ENCODE measurements around the gene CAPN2. TPM values are rescaled to one million over a fixed set of nuclear protein-coding genes. Genes with fewer than 3 reads are reported as not detected.

The CAPN2 gene
- total RNA-seq, 1 experiment from 2014 or later: 47.9 TPM

- DNase-seq (ENCODE audit: low spot score): peak; percentile 67
Measured at GRCh38 chr1:223702735-223703667, 9.3 kb upstream of the CAPN2 start.

DNA sequence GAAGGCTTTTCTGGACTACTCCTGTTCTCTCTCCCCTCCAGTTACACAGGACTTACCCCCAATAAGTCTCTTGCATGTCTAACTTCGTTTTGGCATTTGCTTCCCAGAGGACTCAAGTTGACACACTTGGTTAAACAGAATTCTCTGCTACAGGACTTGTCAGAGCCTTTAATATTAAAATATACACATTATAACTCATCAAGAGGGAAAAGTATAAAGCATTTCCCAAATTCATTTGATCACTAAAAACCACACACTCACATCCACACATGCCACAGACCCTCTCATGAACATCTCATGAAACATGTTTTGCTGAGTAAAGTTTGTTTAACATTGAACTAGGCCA, 8.7 kb upstream of the CAPN2 start:
- DNase-seq (ENCODE audit: low spot score): no peak

DNA sequence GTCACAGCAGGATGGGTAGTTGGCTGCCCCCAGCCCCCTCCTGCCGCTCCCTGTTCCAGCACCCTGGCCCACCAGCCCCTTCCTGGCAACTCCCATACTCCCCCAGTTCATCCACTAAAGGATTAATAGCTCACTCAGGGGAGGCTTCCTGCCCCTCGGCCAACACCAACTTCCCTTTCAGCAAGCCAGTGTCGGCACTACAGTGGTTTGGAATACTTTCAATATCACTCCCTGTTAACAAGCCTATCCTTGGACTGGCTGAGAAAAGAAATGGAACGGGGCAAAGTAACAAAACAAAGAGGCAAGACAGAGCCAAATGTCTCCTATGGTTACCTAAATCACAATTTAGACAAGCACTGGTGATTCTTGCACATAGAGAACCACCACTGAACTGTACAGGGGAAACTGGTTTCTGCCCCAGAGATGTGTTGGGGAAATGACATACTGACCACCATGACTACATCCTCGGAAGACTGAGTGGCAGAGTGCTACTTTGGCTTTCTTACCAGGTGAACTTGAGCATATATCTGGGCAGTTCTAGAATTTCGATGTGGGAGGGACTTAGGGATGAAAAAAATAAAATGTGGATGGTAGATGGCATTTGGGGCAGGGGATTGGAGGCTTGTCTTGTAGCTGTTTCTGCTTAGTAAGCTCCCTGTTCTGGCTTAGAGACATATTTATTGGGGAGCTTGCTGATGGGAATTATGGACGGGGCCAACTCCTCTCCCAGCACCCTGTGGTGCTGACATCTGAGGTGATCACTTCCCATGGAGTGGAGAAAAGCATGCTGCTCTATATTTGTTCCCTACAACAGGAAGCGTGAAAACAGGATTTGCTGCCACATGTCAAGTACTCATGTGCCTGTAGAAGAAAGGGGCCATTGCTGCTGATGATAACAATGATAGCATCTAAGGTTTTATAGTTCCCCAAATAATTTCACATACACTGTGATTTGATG, 7.1 kb upstream of the CAPN2 start:
- DNase-seq (ENCODE audit: low spot score): peak; percentile 59

DNA sequence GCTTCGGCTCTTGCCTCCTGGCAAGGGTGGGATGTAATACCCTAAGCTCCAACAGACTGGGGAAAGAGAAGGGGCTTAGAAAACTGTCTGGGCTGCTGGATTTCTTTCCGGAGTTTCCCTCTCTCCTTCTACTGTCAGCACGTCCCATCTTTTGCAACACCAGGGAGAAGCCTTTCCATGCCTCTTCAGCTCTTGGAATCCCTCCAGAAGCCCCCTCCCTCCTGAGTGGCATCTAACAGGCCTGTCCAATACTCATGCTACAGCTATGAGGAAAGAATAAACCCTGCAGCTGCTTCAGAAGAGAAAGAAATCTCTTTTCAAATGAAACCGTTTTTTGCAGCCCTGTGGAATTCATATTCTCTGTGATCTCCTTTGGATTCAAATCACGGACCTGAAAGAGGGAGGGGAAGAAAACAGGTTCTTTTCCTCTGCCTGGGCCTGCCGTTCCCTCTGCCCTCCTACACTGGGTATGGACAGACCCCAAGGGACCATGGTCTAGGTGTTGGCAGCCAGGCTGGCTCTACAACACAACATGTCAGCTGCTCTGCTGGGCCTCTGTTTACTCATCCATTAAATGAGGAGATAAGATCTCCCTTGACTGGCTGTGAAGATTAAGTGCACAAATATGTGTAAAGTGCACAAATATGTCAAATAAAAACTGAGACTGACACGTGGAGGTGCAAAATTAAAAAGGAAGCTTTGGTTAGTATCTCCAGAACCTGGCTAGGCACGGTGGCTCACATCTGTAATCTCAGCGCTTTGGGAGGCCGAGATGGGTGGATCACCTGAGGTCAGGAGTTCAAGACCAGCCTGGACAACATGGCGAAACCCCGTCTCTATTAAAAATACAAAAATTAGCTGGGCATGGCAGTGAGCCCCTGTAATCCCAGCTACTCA, 6.0 kb upstream of the CAPN2 start:
- DNase-seq (ENCODE audit: low spot score): peak; percentile 70

GRCh38 chr1:223707256-223708000, 4.9 kb upstream of the CAPN2 start:
- DNase-seq (ENCODE audit: low spot score): peak; percentile 95

DNA sequence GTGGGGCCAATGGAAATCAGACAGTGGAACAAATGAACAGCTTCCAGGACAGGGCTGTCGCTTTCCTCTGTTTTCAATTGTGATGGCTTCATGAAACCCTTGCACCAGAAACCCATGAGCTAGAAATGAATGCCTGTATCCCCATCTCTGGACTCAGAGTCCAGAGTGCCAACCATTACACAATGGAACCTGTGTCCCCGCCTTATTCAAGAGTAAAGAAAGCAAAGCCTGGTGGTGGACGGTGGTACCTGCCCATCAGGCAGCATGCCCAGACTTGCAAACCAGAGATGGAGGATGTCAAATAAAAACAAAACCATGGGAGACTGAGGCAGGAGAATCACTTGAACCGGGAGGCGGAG, 4.4 kb upstream of the CAPN2 start:
- peak; percentile 62 for DNase-seq (ENCODE audit: low spot score)

- DNase-seq (ENCODE audit: low spot score): no peak
Measured at GRCh38 chr1:223708651-223709268, 3.6 kb upstream of the CAPN2 start.

GRCh38 chr1:223709598-223709997, 2.7 kb upstream of the CAPN2 start:
- no peak for DNase-seq (ENCODE audit: low spot score)

DNA sequence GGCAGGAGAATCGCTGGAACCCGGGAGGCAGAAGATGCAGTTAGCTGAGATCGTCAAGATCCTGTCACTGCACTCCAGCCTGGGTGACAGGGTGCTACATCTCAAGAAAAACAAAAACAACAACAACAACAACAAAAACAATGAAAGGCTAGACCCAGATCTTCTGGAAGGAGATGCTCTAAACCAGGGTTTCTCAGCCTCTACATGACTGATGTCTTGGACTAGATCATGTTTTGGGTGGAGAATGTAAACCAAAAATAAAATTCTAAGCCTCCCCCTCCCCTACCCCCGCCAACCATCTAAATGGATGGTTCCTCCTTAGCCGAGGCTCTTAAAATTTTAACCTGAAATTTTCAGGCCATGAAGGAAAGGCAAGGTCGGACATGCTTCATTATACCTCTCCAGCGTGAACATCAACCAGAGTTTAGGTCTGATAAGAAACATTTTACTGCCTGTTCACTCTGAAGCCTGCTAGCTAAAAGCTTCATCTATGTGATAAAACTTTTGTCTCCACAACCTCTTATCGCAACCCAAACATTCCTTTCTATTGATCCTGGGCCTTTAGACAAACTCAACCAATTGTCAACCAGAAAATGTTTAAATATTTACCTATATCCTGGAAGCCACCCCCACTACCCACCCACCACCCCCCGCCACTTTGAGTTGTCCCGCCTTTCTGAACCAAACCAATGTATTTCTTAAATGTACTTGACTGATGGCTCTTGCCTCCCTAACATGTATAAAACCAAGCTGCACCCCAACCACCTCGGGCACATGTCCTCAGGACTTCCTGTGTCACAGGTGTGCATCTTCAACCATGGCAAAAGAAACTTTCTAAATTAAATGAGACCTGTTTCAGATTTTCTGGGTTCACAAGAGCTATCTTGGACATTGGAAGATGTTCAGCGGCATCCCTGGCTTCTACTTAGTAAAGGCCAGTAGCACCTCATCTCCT, 1.9 kb upstream of the CAPN2 start:
- DNase-seq (ENCODE audit: low spot score): no peak

DNA sequence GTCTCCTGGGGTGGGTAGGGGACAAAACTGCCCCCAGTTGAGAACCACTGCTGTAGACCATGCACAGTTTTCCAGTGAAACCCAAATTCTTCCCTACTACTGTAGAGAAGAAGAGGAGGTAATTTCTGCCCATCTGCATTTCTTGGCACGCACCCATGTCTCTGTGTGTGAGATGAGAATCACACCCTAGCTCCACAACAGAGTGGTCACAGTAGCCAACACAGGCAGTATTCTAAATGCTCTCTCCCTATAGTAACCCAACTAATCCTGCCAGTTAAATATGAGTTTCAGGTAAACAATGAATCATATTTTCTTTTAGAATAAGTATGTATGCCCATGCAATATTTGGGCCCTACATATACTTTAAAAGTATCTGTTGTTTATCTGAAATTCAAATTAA, 1.2 kb upstream of the CAPN2 start:
- no peak for DNase-seq (ENCODE audit: low spot score)

- no peak for DNase-seq (ENCODE audit: low spot score)
Measured at GRCh38 chr1:223711747-223712193, 569 bp upstream of the CAPN2 start.

GRCh38 chr1:223712850-223713474, 623 bp downstream of the CAPN2 start:
- DNase-seq (ENCODE audit: low spot score): no peak

DNA sequence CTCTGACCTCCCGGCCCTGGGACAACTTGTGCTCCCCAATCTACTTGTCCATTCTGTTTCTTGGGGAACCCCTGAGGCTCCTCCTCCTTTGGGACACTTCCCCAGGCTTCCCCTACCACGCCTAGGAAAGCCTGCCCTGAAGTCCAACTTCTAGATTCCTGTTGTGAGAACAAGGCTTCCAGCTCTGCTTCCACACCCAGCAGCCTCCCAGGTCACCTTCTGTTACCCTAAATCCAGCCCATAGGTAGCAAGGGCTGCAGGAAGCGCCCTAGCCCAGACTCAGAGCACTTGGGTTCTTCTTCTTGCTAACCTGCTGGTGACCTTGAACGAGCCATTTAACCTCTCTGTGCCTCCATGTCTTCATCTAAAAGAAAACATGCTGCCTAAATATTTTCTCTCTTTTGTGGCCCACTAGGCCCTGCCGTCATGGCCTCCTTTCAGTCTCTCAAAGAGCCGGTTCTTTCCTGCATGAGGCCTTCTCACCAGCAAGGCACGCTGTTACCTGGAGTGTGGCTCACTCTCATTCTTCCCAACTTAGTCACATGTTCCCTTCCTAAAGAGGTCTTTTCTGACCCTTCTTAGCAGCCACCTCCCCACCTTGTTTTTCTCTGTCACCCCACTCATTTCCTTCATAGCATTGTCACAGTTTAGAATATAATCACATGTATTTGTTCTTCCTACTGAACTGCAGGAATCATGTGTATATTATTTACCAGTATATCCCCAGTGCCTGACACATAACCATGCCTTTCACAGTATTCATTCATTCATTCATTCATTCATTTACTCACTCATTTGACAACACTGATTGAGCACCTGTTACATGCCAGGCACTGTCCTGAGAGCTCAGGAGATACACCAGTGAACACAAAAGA, 1.4 kb downstream of the CAPN2 start:
- DNase-seq (ENCODE audit: low spot score): no peak

- no peak for DNase-seq (ENCODE audit: low spot score)
Measured at GRCh38 chr1:223714421-223714724, 2.0 kb downstream of the CAPN2 start.

DNA sequence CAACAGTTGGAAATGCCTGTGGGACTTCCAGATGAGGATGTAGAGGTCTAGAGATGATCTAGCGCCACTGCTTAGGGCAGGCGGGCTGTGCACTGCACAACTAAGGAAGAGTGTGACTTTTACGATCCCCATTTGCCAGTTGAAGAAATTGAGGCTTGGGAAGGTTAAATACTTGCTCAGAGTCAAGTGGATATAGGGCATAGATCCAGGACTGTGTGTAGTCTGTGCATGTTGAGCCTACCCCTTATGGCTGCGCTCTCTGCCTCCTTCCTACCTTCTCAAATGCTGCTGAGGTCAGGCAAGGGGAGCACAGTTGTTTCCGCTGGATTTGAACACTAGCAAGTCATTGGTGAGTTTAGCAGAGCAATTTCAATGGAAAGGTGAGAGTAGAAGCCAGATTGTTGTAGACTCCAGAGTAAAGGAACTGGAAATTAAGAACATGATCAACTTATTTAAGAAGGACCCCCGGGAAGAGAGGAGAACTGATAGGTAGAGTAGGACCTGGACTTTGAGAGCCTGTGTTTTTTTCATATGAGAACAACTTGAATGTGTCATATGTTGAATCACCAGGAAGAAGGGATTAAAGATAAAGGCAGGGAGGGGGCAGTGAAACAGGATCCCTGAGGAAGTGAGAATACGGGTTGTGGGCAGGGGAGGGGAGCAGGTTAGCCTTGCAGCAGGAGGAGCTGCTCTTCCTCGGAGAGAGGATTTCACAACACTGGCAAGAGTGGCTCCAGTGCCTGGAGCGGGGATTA, 2.7 kb downstream of the CAPN2 start:
- peak; percentile 93 for DNase-seq (ENCODE audit: low spot score)

DNA sequence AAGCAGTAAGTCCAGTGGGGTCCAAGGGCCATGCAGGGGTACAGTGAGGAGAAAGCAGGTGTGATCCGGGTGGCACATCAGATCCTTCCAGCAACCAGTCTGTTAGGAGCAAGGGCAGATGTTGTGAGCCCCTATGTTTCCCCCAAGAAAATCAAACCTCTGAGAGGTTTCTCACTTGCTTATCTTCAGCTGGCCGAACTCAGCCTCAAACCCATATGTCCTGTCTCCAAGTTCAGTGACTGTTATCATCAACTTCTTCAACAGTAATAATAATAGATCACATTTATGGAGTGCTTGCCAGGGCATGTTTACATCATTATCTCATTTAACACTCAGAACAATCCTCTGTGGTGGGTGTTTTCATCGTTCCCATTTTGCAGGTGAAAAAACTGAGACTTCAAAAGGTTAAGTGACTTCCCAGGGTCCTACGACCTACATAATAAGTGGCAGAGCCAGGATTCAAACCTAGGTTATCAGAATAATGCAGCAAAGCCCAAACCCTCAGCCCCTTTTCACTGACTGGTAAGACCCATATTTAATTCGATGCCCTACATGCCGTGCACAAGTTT, 3.3 kb downstream of the CAPN2 start:
- no peak for DNase-seq (ENCODE audit: low spot score)
